ENCODE data around the gene TBC1D5.
A peak's percentile ranks its signal among the peaks of the same experiment; 100 is the strongest.

The TBC1D5 gene

DNA sequence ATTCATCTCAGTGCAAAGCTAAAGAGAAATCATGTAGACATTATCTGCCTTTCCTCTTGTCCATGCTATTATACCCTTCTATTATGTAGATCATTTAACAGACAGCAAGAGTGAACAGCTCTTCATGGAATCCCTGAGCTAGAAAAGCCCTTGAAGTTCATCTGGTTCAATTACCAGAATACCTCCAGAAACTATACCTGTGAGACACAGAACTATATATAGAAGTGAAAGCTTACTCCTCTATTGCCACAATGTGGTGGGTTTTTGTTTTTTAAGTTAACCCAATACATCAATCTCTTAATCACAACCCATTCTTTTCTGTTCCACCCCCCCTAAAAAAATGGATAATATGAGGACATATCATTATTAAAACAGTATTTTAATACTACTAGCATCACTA, 510.0 kb downstream of the TBC1D5 start:
- DNase-seq (ENCODE audit: low read depth, low spot score) = no peak

DNA sequence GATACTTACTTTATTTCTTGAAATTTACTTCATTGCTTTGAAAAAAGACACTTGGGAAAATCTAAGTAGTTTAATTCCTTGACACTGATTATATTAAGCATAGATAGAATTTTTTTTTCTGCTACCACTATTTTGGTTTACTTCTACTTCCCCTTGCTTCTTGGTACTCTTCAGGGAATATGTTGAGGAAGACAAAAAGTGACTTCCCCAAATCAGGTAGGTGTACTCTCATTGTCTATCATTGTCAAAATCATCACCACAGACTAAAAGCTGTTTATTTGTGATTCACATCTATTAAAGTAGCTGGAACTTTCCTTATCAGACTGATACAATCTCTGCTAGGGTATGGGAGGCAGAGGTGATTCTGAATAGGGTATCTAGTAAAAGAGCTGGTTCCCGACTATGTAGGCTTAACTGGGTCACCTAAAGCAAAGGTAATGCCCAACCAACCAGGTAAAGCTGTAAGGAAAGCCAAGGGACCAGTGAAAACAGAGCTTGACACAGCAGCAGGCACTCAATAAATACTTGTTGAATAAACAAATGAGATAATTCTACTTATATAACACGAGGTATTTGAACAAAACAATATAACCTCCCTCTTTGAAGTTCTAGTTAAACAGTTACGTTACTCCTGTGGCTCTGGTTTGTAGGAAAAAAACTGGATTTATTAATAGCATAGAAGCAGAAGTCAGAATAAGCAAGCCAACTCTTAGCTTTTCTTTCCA, 510.7 kb downstream of the TBC1D5 start:
- DNase-seq (ENCODE audit: low read depth, low spot score) = no peak

DNA sequence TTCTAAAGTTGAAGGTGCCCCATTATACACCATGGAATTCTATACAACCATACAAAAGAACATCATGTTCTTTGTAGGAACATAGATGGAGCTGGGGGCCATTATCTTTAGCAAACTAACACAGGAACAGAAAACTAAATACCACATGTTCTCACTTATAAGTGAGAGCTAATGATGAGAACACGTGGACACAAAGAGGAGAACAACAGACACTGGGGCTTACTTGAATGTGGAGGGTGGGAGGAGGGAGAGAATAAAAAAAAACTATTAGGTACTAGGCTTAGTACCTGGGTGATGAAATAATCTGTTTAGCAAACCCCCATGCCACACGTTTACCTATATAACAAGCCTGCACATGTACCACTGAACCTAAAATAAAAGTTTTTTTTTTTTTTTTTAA, 515.0 kb downstream of the TBC1D5 start:
- DNase-seq (ENCODE audit: low read depth, low spot score) = no peak

DNA sequence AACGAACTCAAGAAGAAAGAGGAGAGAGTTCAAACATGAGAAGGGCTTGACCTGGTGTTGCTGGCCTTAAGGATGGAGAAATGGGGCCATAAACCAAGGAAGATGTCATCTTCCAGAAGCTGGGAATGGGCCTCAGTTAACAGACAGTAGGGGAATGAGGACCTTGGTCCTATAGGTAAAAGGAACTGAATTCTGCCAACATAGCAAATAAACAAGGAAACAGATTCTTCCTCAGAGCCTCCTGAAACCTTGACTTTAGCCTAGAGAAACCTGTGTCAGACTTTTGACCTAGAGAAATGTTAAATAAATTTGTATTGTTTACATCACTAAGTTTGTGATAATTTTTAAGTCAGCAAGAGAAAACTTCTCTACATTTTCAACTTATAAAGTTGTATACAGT, 520.9 kb downstream of the TBC1D5 start:
- no peak for DNase-seq (ENCODE audit: low read depth, low spot score)

- no peak for DNase-seq (ENCODE audit: low read depth, low spot score)
Observed at GRCh38 chr3:17219593-17219992, 522.8 kb downstream of the TBC1D5 start.

DNA sequence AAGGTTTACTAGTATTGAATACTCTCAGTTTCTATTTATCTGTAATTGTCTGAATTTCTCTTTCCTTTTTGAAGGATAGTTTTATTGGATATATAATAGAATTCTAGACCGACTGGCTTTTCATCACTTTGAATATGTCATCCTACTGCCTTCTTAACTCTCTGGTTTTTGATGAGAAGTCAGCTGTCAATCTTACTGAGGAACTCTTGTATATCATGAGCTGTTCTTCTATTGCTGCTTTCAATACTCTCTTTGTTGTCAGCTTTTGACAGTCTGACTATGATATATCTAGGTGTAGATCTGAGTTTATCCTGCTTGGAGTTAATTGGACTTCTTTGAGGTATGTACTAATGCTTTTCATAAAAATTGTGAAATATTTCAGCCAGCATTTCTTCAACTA, 523.8 kb downstream of the TBC1D5 start:
- no peak for DNase-seq (ENCODE audit: low read depth, low spot score)

DNA sequence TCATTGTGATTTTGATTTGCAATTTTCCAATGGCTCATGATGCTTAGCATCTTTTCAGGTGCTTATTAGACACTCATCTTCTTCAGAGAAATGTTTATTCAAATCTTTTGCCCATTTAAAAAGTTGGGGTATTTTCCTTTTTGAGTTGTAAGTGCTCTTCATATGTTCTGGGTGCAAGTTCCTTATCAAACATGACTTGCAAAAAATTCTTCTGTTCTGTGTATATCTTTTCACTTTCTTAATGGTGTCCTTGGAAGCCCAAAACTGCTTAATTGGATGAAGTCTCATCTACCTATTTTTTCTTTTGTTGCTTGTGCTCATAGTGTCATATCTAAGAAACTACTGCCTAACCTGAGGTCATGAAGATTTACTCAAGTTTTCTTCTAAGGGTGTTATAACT, 524.8 kb downstream of the TBC1D5 start:
- no peak for DNase-seq (ENCODE audit: low read depth, low spot score)

- DNase-seq (ENCODE audit: low read depth, low spot score) = no peak
Observed at GRCh38 chr3:17213102-17213501, 529.3 kb downstream of the TBC1D5 start.

DNA sequence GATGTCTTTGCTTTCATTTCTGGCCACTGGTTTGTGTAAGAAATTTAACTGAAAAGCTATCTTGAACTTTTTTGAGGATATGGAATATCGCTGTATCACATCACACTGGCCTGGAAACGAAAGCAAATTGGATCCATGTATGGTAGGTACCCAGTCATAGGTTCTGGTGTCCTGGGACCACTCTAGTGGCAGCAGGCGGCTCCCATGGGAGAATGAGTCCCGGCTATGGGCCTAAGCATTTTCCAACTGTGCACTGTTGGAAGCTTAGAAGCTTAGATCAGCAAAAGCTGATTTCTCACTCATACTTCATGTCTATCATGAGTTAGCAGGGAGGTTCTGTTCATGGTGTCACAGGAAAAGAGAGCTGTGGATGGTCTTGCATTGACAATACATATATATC, 534.5 kb downstream of the TBC1D5 start:
- no peak for DNase-seq (ENCODE audit: low read depth, low spot score)

- no peak for DNase-seq (ENCODE audit: low read depth, low spot score)
Observed at GRCh38 chr3:17207019-17207418, 535.4 kb downstream of the TBC1D5 start.

- DNase-seq (ENCODE audit: low read depth, low spot score) = no peak
Observed at GRCh38 chr3:17204049-17204650, 538.3 kb downstream of the TBC1D5 start.

DNA sequence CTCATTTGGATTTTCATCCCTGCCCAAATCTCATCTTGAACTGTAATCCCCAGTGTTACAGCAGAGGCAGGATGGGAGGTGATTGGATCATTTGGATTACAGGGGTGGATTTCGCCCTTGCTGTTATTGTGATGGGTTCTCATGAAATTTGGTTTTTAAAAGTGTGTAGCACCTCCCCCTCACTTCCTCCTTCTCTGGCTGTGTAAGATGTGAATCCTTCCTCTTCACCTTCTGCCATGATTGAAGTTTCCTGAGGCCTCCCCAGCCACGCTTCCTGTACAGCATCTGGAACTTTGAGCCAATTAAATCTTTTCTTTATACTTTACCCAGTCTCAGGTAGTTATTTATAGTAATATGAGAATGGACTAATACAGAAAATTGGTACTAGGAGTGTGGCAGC, 540.9 kb downstream of the TBC1D5 start:
- DNase-seq (ENCODE audit: low read depth, low spot score) = no peak

GRCh38 chr3:17195856-17196604, 546.4 kb downstream of the TBC1D5 start:
- DNase-seq (ENCODE audit: low read depth, low spot score) = no peak

DNA sequence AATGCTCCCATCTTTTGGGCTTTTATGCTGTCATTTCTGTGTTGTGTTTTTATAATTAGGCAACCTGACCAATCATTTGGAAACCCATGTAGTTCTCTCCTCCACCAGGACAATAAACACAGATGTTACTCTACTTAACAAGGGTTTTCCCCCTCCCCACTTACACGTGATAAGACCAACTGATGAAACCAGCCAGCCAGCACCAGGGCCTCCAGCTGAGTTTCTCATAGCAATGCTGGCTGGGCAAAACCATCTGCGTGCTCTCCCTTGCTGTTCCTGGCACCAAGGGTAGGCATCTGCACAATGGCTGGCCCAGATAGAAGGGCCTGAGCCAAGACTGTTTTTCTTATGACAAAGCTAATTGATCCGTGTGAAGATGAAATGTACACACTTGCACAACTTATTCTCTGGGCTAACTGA, 547.2 kb downstream of the TBC1D5 start:
- DNase-seq (ENCODE audit: low read depth, low spot score) = peak; percentile 75

DNA sequence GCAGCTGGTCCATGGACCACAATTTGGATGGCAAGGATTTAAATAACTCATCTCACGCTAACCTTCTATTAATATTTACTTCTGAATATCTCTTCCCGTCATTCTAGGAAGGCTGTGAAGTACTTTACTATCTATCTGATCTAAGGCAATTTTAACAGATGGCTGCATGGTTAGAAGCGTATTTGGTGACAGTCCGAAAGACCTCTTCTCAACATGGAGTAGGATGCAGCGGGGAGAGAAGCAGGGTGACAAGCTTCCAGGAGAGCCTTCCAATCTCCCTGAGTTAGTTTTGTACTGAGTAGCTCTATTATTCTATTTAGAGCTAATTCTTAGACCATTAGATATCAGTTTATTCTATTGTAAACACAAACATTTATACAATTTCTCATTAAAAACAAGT, 548.3 kb downstream of the TBC1D5 start:
- DNase-seq (ENCODE audit: low read depth, low spot score) = no peak

DNA sequence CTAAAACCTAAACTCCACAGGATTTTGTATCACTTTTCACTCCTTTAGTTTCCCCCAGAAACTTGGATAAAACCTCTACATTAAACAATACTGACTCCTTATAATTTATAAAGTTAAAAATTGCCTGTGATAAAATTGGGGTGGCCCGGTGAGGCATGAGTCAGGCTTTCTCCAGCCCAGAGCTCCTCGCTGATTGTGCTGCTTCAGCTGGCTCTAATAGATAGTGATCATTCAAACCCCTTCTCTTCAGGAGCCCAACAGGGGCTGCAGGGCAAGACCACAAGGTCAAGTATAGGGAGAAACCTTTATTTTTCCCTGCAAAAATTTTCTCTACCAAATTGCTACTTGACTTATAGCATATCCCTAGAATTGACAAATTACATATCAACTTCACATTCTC, 549.4 kb downstream of the TBC1D5 start:
- DNase-seq (ENCODE audit: low read depth, low spot score) = no peak

- no peak for DNase-seq (ENCODE audit: low read depth, low spot score)
Observed at GRCh38 chr3:17190353-17191078, 551.9 kb downstream of the TBC1D5 start.

DNA sequence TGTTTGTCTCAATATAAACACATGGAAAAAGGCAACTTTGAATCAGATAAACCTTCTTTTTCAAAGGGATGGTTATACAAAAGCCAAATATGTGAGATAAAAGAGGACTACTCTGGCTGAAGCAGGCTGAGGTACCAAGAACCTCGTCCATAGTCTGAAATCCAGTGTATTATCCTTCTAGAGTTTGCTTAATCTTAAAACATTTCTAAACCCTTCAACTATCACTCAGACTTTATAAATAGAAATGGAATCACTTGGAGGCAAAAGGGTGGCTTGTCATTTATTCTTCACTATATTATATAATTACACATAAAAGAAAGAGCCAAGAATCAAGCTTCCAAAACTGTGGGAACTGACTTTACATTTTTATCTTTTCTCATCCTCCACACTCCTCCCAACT, 554.1 kb downstream of the TBC1D5 start:
- no peak for DNase-seq (ENCODE audit: low read depth, low spot score)

DNA sequence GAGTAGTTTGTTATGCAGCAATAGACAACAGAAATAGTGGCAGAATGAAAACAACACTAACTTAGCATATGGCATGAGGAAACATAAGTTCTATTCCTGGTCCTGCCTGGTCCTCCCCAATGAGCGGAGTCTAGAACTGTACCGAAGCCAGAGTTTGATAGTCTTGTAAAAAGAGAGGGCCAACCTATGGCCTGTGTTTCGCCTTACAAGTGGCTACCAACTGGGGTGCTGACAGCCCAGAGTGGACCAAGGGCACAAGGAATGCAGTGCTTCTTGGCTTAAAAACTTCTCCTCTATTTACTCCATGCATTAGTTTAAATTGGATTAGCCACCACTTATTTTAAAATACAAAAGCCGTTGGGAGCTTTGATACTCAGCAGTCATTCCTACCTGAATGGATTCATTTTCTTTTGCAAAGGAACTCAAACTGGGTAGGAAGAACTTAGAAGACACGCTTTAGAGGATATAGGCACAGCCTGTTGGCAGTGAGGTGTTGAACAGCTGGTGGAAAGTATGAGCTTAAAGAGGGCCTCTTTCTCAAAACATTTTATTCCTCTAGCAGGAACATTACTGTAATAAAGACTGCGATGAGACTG, 554.7 kb downstream of the TBC1D5 start:
- DNase-seq (ENCODE audit: low read depth, low spot score) = no peak

DNA sequence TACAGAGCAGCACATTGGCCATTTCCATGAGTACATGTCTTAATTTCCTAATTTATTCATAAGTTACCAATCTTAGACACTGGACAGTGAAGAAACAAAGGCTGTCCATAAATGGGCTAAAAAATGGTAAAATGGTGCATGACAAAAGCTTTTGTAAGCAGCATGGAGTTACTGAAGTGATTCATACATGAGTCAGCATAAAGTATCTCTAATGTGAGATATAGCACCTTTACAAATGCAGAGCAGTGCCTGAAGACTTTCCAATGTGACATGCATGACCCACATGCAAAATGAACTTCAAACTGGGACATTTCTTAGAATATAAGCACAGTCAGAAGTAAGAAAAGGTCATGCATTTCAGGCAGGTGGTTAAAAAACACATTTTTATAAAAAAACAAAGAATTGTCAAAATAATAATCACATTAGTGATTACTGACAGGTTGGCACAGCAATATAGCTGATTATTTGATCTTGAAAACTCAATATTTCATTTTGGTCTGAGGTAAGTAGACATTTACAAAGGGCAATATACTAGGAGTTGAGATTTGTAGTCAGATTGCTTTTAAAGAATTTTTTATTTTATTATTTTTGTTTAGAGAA, 558.4 kb downstream of the TBC1D5 start:
- no peak for DNase-seq (ENCODE audit: low read depth, low spot score)

DNA sequence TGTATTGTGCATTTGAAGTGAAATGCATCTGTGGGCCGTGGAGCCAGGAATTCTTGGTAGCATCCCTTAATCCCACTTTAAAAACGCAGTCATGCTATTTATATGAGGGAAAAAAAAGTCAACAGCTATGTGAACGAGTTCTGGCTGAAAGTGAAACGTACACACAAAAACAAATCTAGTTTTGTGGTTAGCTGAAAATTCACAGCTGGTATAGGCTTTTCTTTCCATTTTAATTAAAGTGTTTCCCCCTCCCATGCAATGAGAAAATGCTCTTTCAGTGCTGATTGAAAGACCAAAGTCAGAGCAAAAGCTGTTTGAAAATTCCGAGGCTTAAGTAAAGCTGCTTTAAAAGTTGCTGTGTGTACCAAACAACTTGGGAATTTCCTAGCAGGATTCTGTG, 560.3 kb downstream of the TBC1D5 start:
- no peak for DNase-seq (ENCODE audit: low read depth, low spot score)
